Hematopoietic multipotent progenitor cell treated with erythropoietin and hydrocortisone succinate and interleukin-3 and kit ligand, for 17 days (in vitro differentiated cells): ENCODE data around the gene TECPR2.

Experiments used
- DNase-seq: peaks from one replicate; pipeline ENCODE4 v3.0.0-alpha.2; 2015; ENCODE audit warnings: low spot score

Gene TECPR2

GRCh38 chr14:102375119-102375518 lies 12.4 kb downstream of the TECPR2 start:
- DNase-seq, result no peak

GRCh38 chr14:102377696-102378095 lies 15.0 kb downstream of the TECPR2 start:
- no peak for DNase-seq

- no peak for DNase-seq
Measured at GRCh38 chr14:102378830-102379229, 16.1 kb downstream of the TECPR2 start.

GRCh38 chr14:102387086-102387485 lies 24.3 kb downstream of the TECPR2 start:
- no peak for DNase-seq

- no peak for DNase-seq
Measured at GRCh38 chr14:102389246-102389645, 26.5 kb downstream of the TECPR2 start.

GRCh38 chr14:102390064-102390855 lies 27.5 kb downstream of the TECPR2 start:
- no peak for DNase-seq

- DNase-seq, result no peak
Measured at GRCh38 chr14:102392506-102392905, 29.8 kb downstream of the TECPR2 start.

GRCh38 chr14:102394717-102395375 lies 32.1 kb downstream of the TECPR2 start:
- DNase-seq, result no peak

- no peak for DNase-seq
Measured at GRCh38 chr14:102396521-102396920, 33.8 kb downstream of the TECPR2 start.

GRCh38 chr14:102403028-102403427 lies 40.3 kb downstream of the TECPR2 start:
- no peak for DNase-seq

- no peak for DNase-seq
Measured at GRCh38 chr14:102407258-102407657, 44.5 kb downstream of the TECPR2 start.

- DNase-seq, result no peak
Measured at GRCh38 chr14:102408724-102409123, 46.0 kb downstream of the TECPR2 start.

GRCh38 chr14:102415671-102416070 lies 52.9 kb downstream of the TECPR2 start:
- DNase-seq, result no peak

- no peak for DNase-seq
Measured at GRCh38 chr14:102417001-102417431, 54.3 kb downstream of the TECPR2 start.

- DNase-seq, result no peak
Measured at GRCh38 chr14:102417646-102418045, 54.9 kb downstream of the TECPR2 start.

- DNase-seq, result no peak
Measured at GRCh38 chr14:102418169-102418852, 55.6 kb downstream of the TECPR2 start.

GRCh38 chr14:102418853-102419240 lies 56.1 kb downstream of the TECPR2 start:
- DNase-seq, result no peak

- no peak for DNase-seq
Measured at GRCh38 chr14:102419276-102419675, 56.5 kb downstream of the TECPR2 start.

- DNase-seq, result no peak
Measured at GRCh38 chr14:102419716-102420115, 57.0 kb downstream of the TECPR2 start.

- no peak for DNase-seq
Measured at GRCh38 chr14:102421411-102422057, 58.8 kb downstream of the TECPR2 start.

GRCh38 chr14:102424520-102424919 lies 61.8 kb downstream of the TECPR2 start:
- DNase-seq, result no peak

- DNase-seq, result no peak
Measured at GRCh38 chr14:102424923-102425322, 62.2 kb downstream of the TECPR2 start.
